H1 (cell line): ENCODE results near the gene VDR. TPM values are rescaled to one million over a fixed set of nuclear protein-coding genes. Genes with fewer than 3 reads are reported as not detected.
A peak's percentile ranks its signal among the peaks of the same experiment; 100 is the strongest.

ENCODE experiments used
- CTCF ChIA-PET: fragments of 300-600 bp; sonication (Branson Sonifier 250); formaldehyde crosslinking; loops from one replicate; lab custom pipeline; 2021; ENCODE audit not compliant: partially characterized antibody; lab: Charles Lee
- POLR2A ChIA-PET: fragments of 300-600 bp; sonication (Branson Sonifier 250); formaldehyde crosslinking; loops from one replicate; lab custom pipeline; 2021; ENCODE audit warnings: inconsistent platforms; ENCODE audit not compliant: partially characterized antibody; lab: Charles Lee
- DNase-seq, 2 experiments: peaks; one replicate each; pipeline versions ENCODE4 v3.0.0 to v3.0.0-alpha.2; 2010 to 2022; ENCODE audit warnings: low spot score in 2 of 2, low read depth in 1 of 2, mixed read lengths in 1 of 2
- FAIRE-seq: peaks from 2 replicates; lab custom pipeline; 2011; peaks lifted over from hg19 to GRCh38; lab: Jason Lieb, UNC
- H2AFZ ChIP-seq: 2 replicates; pipeline ENCODE4 v1.8.1; 2012; ENCODE audit warnings: low read length, inconsistent platforms
- H2AK5ac ChIP-seq: 2 replicates; pipeline ENCODE4 v1.6.1; 2013; ENCODE audit warnings: low read depth, low read length
- H2BK120ac ChIP-seq: replicated peaks from 2 replicates; pipeline ENCODE3; 2013; ENCODE audit warnings: low read depth, low read length, inconsistent platforms
- H2BK12ac ChIP-seq: 2 replicates; pipeline ENCODE4 v1.6.1; 2013; ENCODE audit warnings: low read depth, low read length
- H2BK15ac ChIP-seq: 2 replicates; pipeline ENCODE4 v1.6.1; 2013; ENCODE audit warnings: low read length
- H2BK20ac ChIP-seq: 2 replicates; pipeline ENCODE4 v1.6.1; 2013; ENCODE audit warnings: low read length
- H2BK5ac ChIP-seq: 2 replicates; pipeline ENCODE4 v1.6.1; 2013; ENCODE audit warnings: low read depth, low read length
- H3K14ac ChIP-seq: 2 replicates; pipeline ENCODE4 v1.6.1; 2013; ENCODE audit warnings: inconsistent platforms; ENCODE audit not compliant: insufficient read length
- H3K18ac ChIP-seq: 2 replicates; pipeline ENCODE4 v1.6.1; 2013; ENCODE audit warnings: low read length; ENCODE audit errors: extremely low read depth
- H3K23ac ChIP-seq: 2 replicates; pipeline ENCODE4 v1.6.1; 2013; ENCODE audit warnings: inconsistent platforms; ENCODE audit not compliant: insufficient read length
- H3K23me2 ChIP-seq: 2 replicates; pipeline ENCODE4 v1.6.1; 2013; ENCODE audit warnings: low read depth, low read length
- H3K27ac ChIP-seq: 2 replicates; pipeline ENCODE4 v1.6.1; 2011; ENCODE audit warnings: low read depth, low read length, inconsistent platforms
- H3K27me3 ChIP-seq, 4 experiments: replicated peaks in 1 of 4; 1 replicate in 1 of 4; 2 replicates in 3 of 4; pipeline versions ENCODE4 v1.6.1 to v1.8.1; 2011 to 2013; ENCODE audit warnings: low read length in 3 of 4, mild to moderate bottlenecking in 3 of 4, inconsistent platforms in 2 of 4, mixed read lengths in 2 of 4, moderate library complexity in 1 of 4; ENCODE audit not compliant: control insufficient read depth in 3 of 4, insufficient read depth in 3 of 4; ENCODE audit errors: extremely low read depth in 1 of 4
- H3K36me3 ChIP-seq, 4 experiments: 2 replicates each; pipeline versions ENCODE4 v1.6.1 to v1.8.1; 2011 to 2013; ENCODE audit warnings: mild to moderate bottlenecking in 4 of 4, low read length in 3 of 4, moderate library complexity in 2 of 4, control low read depth in 1 of 4, inconsistent platforms in 1 of 4; ENCODE audit not compliant: insufficient read depth in 4 of 4, control insufficient read depth in 2 of 4
- H3K4ac ChIP-seq: replicated peaks from 2 replicates; pipeline ENCODE3; 2013; ENCODE audit warnings: low read length, low read depth, mixed read lengths, inconsistent platforms; ENCODE audit not compliant: insufficient read length
- H3K4me1 ChIP-seq, 4 experiments: replicated peaks in 1 of 4; 1 replicate in 1 of 4; 2 replicates in 3 of 4; pipeline versions ENCODE4 v1.6.1 to v1.8.1; 2011 to 2013; ENCODE audit warnings: low read length in 3 of 4, inconsistent platforms in 2 of 4, mixed read lengths in 1 of 4; ENCODE audit not compliant: insufficient read depth in 4 of 4, control insufficient read depth in 3 of 4
- H3K4me2 ChIP-seq, 2 experiments: 2 replicates each; pipeline versions ENCODE4 v1.6.1 to v1.8.1; 2011 to 2013; ENCODE audit warnings: low read depth in 2 of 2, low read length in 2 of 2, control low read depth in 1 of 2, inconsistent platforms in 1 of 2, mild to moderate bottlenecking in 1 of 2; ENCODE audit not compliant: insufficient read depth in 1 of 2
- H3K4me3 ChIP-seq, 4 experiments: fragments of 200-600, 300-600 bp in 1 of 4; sonication (generic), shearing (Covaris generic), sonication (Bioruptor Twin) in 1 of 4; 2 replicates each; pipeline versions ENCODE4 v1.5.1 to v1.8.1; 2011 to 2016; ENCODE audit warnings: low read length in 4 of 4, low read depth in 3 of 4, control low read depth in 2 of 4, inconsistent platforms in 2 of 4, mild to moderate bottlenecking in 2 of 4, mixed read lengths in 1 of 4, moderate library complexity in 1 of 4; ENCODE audit not compliant: insufficient read depth in 2 of 4; ENCODE audit errors: extremely low read depth in 1 of 4
- H3K56ac ChIP-seq: replicated peaks from 2 replicates; pipeline ENCODE3; 2013; ENCODE audit warnings: low read depth, mild to moderate bottlenecking, mixed read lengths, low read length, inconsistent platforms; ENCODE audit not compliant: insufficient read length
- H3K79me1 ChIP-seq: 2 replicates; pipeline ENCODE4 v1.6.1; 2013; ENCODE audit warnings: low read depth, low read length, control low read depth
- H3K79me2 ChIP-seq, 2 experiments: 2 replicates each; pipeline versions ENCODE4 v1.6.1 to v1.8.1; 2012 to 2013; ENCODE audit warnings: low read length in 2 of 2, mild to moderate bottlenecking in 2 of 2, inconsistent platforms in 1 of 2; ENCODE audit not compliant: insufficient read depth in 2 of 2, control insufficient read depth in 1 of 2
- H3K9ac ChIP-seq, 4 experiments: replicated peaks in 1 of 4; 1 replicate in 1 of 4; 2 replicates in 3 of 4; pipeline versions ENCODE4 v1.6.1 to v1.8.1; 2011 to 2013; ENCODE audit warnings: low read depth in 3 of 4, low read length in 3 of 4, control low read depth in 2 of 4, mild to moderate bottlenecking in 2 of 4, moderate library complexity in 2 of 4, inconsistent platforms in 1 of 4; ENCODE audit errors: extremely low read depth in 1 of 4
- H3K9me3 ChIP-seq, 2 experiments: 2 replicates each; pipeline versions ENCODE4 v1.6.1 to v1.8.1; 2012 to 2013; ENCODE audit warnings: mild to moderate bottlenecking in 2 of 2, moderate library complexity in 2 of 2, control low read depth in 1 of 2, inconsistent platforms in 1 of 2, low read depth in 1 of 2, low read length in 1 of 2, mixed read lengths in 1 of 2; ENCODE audit not compliant: insufficient read depth in 2 of 2
- H4K20me1 ChIP-seq, 2 experiments: replicated peaks in 1 of 2; 2 replicates each; pipeline versions ENCODE3 to v1.8.1; 2011 to 2013; ENCODE audit warnings: inconsistent platforms in 2 of 2, low read length in 2 of 2, mild to moderate bottlenecking in 1 of 2; ENCODE audit not compliant: insufficient read depth in 2 of 2, control insufficient read depth in 1 of 2
- H4K5ac ChIP-seq: 2 replicates; pipeline ENCODE4 v1.6.1; 2013; ENCODE audit warnings: low read length, low read depth, mixed read lengths, inconsistent platforms; ENCODE audit not compliant: insufficient read length
- H4K8ac ChIP-seq: 2 replicates; pipeline ENCODE4 v1.8.0; 2013; ENCODE audit warnings: mild to moderate bottlenecking, moderate library complexity, low read length, inconsistent platforms; ENCODE audit not compliant: insufficient read depth; ENCODE audit errors: extremely low read depth
- H4K91ac ChIP-seq: replicated peaks from 2 replicates; pipeline ENCODE3; 2013; ENCODE audit warnings: low read length, mixed read lengths, inconsistent platforms; ENCODE audit not compliant: insufficient read length
- POLR2A ChIP-seq, 2 experiments: IDR thresholded peaks; 1 replicate in 1 of 2; 2 replicates in 1 of 2; pipeline ENCODE4 v1.6.1; 2011; ENCODE audit warnings: low read depth in 2 of 2, low read length in 2 of 2, mild to moderate bottlenecking in 2 of 2; ENCODE audit errors: control extremely low read depth in 1 of 2
- WGBS, 2 experiments: shearing (Covaris generic) in 1 of 2; methylation state at CpG; one replicate each; pipeline versions ENCODE4 v1.1.6 to v1.1.7; 2013 to 2015; ENCODE audit warnings: low lambda C conversion rate in 2 of 2, mixed read lengths in 2 of 2, inconsistent platforms in 1 of 2, low coverage in 1 of 2, missing lambda C conversion rate in 1 of 2; ENCODE audit not compliant: insufficient replicate concordance in 2 of 2, insufficient coverage in 1 of 2, insufficient read length in 1 of 2; ENCODE audit errors: extremely low coverage in 1 of 2, missing lambda C conversion rate in 1 of 2; 5-methylcytosine and 5-hydroxymethylcytosine counted together
- polyA plus RNA-seq, 7 experiments: library from polyadenylated mRNA; depleted of rRNA in 3 of 7; stranded (reverse) in 5 of 7; unstranded in 2 of 7; fragments of >200 nt in 5 of 7; fragments of 200-250 nt in 2 of 7; gene quantifications; 1 replicate in 5 of 7; 2 replicates in 1 of 7; 4 replicates in 1 of 7; pipeline versions ENCODE4 v1.2.1 to v1.2.3, GENCODE V29; 2011 to 2013; ENCODE audit warnings: missing spikeins in 2 of 7, mixed read lengths in 2 of 7
- total RNA-seq: library from RNA; stranded (reverse); fragmentation: NEBNext Ultra II Directional; extraction: Animal tissue kit (Norgen Biotek cat#: 25700); gene quantifications from 2 replicates; pipeline ENCODE4 v1.2.1, GENCODE V29; 2021

VDR gene
- total and polyA plus RNA-seq, 2 of the 8 experiments (the other 6 are each of a cell fraction or from before 2014, with no cell fraction given): 0.44 to 0.65 TPM

- peaks cover 0 to 2% (median 0%) of the 10 kb centered on the region in 4 experiments; a peak in 3 of 7 replicates for H3K27me3 ChIP-seq
- POLR2A ChIA-PET: interaction anchor here (0.7 to 28.4 kb wide), 2 partner anchors 40 to 127 kb away, joined by 3 to 480 read pairs; partner anchors contain the start of gene HDAC7
- no peak for TF ChIP-seq POLR2A (IDR thresholded peaks at IDR 0.05; ENCODE audit: control extremely low read depth in 1 of 2, low read depth in 2 of 2, low read length in 2 of 2)
These were observed 55.9 kb downstream of the VDR start for GRCh38 chr12:47848853-47849252.

More at GRCh38 chr12:47848853-47849252, 55.9 kb downstream of the VDR start:
- Histone ChIP-seq H4K8ac (no peak overlapping the region), H3K4me1 (peaks cover 0 to 20% (median 5%) of the 10 kb centered on the region in 4 experiments; a peak in 4 of 7 replicates), H3K79me1 (no peaks in the 10 kb centered on the region; the same call in 1 of the 2 replicates), H4K91ac (no peak overlapping the region), H4K5ac (no peak overlapping the region), H2AK5ac (no peak overlapping the region), H3K4ac (no peak overlapping the region), H2BK15ac (no peak overlapping the region), H4K20me1 (no peaks in the 10 kb centered on the region), H2BK20ac (no peak overlapping the region), H3K18ac (no peak overlapping the region), H3K4me2 (no peak overlapping the region), H3K27ac (no peak overlapping the region), H3K9me3 (no peaks in the 10 kb centered on the region), H3K23me2 (no peaks in the 10 kb centered on the region), H3K4me3 (no peak overlapping the region), H2AFZ (no peak overlapping the region), H2BK12ac (no peak overlapping the region), H3K56ac (no peak overlapping the region), H3K23ac (peak overlapping the region; percentile 36), H2BK120ac (no peak overlapping the region), H2BK5ac (no peak overlapping the region), H3K14ac (no peak overlapping the region), H3K9ac (no peak overlapping the region), H3K79me2 (no peaks in the 10 kb centered on the region), H3K36me3 (no peaks in the 10 kb centered on the region)
- FAIRE-seq: no peak
- WGBS, 2 experiments: 83% methylated on average over 5 of the region's 5 CpGs; no CpG with 5 or more reads in 1 of the 2 experiments
- no peak for DNase-seq
- CTCF ChIA-PET: interaction anchor here (1.2 to 30.5 kb wide), 4 partner anchors 38 to 133 kb away, joined by 5 to 2001 read pairs (median 150); partner anchors contain the start of genes HDAC7 and SLC48A1
